ENCODE results near the gene DSCAM. TPM values are rescaled to one million over a fixed set of nuclear protein-coding genes. Genes with fewer than 3 reads are reported as not detected.

The DSCAM gene
- total and polyA plus RNA-seq, 2 experiments from 2014 or later = 0.07 TPM; not detected in 1

DNA sequence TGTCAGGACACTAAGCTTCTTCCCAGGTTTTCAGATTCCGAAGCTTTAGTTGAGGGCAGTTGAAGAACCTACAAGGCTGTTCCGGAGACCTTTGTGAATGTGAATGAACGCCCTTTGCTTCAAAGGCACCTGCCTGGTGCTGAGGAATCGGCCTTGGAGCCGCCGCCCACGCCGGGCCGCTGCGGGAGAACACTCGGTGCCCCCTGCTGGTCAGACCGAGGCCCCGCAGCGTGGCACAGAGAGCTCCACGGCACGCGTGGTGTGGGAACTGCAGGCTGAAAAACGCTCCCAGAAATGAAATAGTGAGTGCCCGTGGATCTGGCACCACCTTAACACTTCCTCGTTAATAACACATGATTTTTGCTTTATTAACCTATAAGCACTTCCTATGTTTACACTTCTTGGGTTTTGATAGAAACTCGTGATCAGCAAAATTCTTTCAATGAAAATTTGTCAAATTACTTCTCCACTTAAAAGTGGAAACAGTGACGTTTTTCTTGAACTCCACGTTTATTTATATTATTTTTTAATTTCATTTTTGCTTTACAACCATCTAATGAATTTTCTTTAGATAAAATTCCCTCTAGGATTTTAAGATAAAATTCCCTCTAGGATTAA is 460.6 kb downstream of the DSCAM start (continued):
- TF ChIP-seq, protein P1, sequence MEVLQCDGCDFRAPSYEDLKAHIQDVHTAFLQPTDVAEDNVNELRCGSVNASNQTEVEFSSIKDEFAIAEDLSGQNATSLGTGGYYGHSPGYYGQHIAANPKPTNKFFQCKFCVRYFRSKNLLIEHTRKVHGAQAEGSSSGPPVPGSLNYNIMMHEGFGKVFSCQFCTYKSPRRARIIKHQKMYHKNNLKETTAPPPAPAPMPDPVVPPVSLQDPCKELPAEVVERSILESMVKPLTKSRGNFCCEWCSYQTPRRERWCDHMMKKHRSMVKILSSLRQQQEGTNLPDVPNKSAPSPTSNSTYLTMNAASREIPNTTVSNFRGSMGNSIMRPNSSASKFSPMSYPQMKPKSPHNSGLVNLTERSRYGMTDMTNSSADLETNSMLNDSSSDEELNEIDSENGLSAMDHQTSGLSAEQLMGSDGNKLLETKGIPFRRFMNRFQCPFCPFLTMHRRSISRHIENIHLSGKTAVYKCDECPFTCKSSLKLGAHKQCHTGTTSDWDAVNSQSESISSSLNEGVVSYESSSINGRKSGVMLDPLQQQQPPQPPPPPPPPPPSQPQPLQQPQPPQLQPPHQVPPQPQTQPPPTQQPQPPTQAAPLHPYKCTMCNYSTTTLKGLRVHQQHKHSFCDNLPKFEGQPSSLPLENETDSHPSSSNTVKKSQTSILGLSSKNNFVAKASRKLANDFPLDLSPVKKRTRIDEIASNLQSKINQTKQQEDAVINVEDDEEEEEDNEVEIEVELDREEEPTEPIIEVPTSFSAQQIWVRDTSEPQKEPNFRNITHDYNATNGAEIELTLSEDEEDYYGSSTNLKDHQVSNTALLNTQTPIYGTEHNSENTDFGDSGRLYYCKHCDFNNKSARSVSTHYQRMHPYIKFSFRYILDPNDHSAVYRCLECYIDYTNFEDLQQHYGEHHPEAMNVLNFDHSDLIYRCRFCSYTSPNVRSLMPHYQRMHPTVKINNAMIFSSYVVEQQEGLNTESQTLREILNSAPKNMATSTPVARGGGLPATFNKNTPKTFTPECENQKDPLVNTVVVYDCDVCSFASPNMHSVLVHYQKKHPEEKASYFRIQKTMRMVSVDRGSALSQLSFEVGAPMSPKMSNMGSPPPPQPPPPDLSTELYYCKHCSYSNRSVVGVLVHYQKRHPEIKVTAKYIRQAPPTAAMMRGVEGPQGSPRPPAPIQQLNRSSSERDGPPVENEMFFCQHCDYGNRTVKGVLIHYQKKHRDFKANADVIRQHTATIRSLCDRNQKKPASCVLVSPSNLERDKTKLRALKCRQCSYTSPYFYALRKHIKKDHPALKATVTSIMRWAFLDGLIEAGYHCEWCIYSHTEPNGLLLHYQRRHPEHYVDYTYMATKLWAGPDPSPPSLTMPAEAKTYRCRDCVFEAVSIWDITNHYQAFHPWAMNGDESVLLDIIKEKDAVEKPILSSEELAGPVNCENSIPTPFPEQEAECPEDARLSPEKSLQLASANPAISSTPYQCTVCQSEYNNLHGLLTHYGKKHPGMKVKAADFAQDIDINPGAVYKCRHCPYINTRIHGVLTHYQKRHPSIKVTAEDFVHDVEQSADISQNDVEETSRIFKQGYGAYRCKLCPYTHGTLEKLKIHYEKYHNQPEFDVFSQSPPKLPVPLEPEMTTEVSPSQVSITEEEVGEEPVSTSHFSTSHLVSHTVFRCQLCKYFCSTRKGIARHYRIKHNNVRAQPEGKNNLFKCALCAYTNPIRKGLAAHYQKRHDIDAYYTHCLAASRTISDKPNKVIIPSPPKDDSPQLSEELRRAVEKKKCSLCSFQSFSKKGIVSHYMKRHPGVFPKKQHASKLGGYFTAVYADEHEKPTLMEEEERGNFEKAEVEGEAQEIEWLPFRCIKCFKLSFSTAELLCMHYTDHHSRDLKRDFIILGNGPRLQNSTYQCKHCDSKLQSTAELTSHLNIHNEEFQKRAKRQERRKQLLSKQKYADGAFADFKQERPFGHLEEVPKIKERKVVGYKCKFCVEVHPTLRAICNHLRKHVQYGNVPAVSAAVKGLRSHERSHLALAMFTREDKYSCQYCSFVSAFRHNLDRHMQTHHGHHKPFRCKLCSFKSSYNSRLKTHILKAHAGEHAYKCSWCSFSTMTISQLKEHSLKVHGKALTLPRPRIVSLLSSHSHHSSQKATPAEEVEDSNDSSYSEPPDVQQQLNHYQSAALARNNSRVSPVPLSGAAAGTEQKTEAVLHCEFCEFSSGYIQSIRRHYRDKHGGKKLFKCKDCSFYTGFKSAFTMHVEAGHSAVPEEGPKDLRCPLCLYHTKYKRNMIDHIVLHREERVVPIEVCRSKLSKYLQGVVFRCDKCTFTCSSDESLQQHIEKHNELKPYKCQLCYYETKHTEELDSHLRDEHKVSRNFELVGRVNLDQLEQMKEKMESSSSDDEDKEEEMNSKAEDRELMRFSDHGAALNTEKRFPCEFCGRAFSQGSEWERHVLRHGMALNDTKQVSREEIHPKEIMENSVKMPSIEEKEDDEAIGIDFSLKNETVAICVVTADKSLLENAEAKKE (CRISPR knock-in tag; IDR thresholded peaks at IDR 0.05) = no peak
- TF ChIP-seq EZH2 (IDR thresholded peaks at IDR 0.05; ENCODE audit: low read depth, unreplicated experiment) = no peak
- TF ChIP-seq, protein P2, sequence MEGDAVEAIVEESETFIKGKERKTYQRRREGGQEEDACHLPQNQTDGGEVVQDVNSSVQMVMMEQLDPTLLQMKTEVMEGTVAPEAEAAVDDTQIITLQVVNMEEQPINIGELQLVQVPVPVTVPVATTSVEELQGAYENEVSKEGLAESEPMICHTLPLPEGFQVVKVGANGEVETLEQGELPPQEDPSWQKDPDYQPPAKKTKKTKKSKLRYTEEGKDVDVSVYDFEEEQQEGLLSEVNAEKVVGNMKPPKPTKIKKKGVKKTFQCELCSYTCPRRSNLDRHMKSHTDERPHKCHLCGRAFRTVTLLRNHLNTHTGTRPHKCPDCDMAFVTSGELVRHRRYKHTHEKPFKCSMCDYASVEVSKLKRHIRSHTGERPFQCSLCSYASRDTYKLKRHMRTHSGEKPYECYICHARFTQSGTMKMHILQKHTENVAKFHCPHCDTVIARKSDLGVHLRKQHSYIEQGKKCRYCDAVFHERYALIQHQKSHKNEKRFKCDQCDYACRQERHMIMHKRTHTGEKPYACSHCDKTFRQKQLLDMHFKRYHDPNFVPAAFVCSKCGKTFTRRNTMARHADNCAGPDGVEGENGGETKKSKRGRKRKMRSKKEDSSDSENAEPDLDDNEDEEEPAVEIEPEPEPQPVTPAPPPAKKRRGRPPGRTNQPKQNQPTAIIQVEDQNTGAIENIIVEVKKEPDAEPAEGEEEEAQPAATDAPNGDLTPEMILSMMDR (conservative IDR thresholded peaks at IDR 0.05; ENCODE audit: low read depth in 2 of 2) = peak; percentile 68 to 70

- H3K4me2 ChIP-seq = no peak overlapping the region
- TF ChIP-seq, protein P3, sequence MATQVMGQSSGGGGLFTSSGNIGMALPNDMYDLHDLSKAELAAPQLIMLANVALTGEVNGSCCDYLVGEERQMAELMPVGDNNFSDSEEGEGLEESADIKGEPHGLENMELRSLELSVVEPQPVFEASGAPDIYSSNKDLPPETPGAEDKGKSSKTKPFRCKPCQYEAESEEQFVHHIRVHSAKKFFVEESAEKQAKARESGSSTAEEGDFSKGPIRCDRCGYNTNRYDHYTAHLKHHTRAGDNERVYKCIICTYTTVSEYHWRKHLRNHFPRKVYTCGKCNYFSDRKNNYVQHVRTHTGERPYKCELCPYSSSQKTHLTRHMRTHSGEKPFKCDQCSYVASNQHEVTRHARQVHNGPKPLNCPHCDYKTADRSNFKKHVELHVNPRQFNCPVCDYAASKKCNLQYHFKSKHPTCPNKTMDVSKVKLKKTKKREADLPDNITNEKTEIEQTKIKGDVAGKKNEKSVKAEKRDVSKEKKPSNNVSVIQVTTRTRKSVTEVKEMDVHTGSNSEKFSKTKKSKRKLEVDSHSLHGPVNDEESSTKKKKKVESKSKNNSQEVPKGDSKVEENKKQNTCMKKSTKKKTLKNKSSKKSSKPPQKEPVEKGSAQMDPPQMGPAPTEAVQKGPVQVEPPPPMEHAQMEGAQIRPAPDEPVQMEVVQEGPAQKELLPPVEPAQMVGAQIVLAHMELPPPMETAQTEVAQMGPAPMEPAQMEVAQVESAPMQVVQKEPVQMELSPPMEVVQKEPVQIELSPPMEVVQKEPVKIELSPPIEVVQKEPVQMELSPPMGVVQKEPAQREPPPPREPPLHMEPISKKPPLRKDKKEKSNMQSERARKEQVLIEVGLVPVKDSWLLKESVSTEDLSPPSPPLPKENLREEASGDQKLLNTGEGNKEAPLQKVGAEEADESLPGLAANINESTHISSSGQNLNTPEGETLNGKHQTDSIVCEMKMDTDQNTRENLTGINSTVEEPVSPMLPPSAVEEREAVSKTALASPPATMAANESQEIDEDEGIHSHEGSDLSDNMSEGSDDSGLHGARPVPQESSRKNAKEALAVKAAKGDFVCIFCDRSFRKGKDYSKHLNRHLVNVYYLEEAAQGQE (IDR thresholded peaks at IDR 0.05; ENCODE audit: unreplicated experiment) = no peak
- TF ChIP-seq EZH2 (IDR thresholded peaks at IDR 0.05; ENCODE audit: low read depth, unreplicated experiment) = no peak
These were observed 461.1 kb downstream of the DSCAM start for GRCh38 chr21:40385883-40386282.

More at GRCh38 chr21:40385883-40386282, 461.1 kb downstream of the DSCAM start:
- no peak overlapping the region for H3K27ac Mint-ChIP-seq
- Histone ChIP-seq H2AFZ (no peak overlapping the region), H3K27me3 (ENCODE audit: insufficient read depth) (no peaks in the 10 kb centered on the region), H3K79me2 (replicated peaks; ENCODE audit: insufficient read depth) (no peaks in the 10 kb centered on the region), H3K27ac (ENCODE audit: low read depth) (no peak overlapping the region), H4K20me1 (replicated peaks; ENCODE audit: insufficient read depth) (no peaks in the 10 kb centered on the region), H3F3A (replicated peaks; ENCODE audit: low read depth) (no peaks in the 10 kb centered on the region), H3K36me3 (ENCODE audit: insufficient read depth) (no peaks in the 10 kb centered on the region), H3K4me1 (ENCODE audit: insufficient read depth) (no peaks in the 10 kb centered on the region), H3K9me2 (ENCODE audit: insufficient read depth) (no peaks in the 10 kb centered on the region), H3K4me3 (no peak overlapping the region)
- H3K9me3 Mint-ChIP-seq = peaks cover 76% of the 10 kb centered on the region
- peaks cover 4% of the 10 kb centered on the region; the same call in 2 of the 3 replicates for H3K4me1 Mint-ChIP-seq
- ATAC-seq (no peak), DNase-seq (ENCODE audit: low spot score) (no peak)
- H3K27me3 Mint-ChIP-seq (ENCODE audit: insufficient read depth, low read depth, poor library complexity) = no peaks in the 10 kb centered on the region
- H3K36me3 Mint-ChIP-seq (ENCODE audit: low read depth) = peaks cover 8% of the 10 kb centered on the region; the same call in 2 of the 3 replicates
- H3K4me3 Mint-ChIP-seq = no peak overlapping the region

Data from GM23338 (cell line).